GM18508 (cell line): Measurements from ENCODE around the gene HPN.
"Not testable (repeated sequence)": the region's sequence is repeated elsewhere in the genome, so short reads cannot be mapped to it uniquely, and the experiment has no call there.

ENCODE experiments used
- ATAC-seq: cut with Tn5 transposase; IDR thresholded peaks from one replicate; pipeline ENCODE4 v1.9.1; 2021; ENCODE audit warnings: moderate number of reproducible peaks; ENCODE audit not compliant: insufficient read depth, unreplicated experiment

Gene HPN

GRCh38 chr19:35098413-35099049 lies 57.0 kb downstream of the HPN start:
- ATAC-seq: no peak

GRCh38 chr19:35099155-35099896 lies 57.8 kb downstream of the HPN start:
- ATAC-seq: no peak

DNA sequence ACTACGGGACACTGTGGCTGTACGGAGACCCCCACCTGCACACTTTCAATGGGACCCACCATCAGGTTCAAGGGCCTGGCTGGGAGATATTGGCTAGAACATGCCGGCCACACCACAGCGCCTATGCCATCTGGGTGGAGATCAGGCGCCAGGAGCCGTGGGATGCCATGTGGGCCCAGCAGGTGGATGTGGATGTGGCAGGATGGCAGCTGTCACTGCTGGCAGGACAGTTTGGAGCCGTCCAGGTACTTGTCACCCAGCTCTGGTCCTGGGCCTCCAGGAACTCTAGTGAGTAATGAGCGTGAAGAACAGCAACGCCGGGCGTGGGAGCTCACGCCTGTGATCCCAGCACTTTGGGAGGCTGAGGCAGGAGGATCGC lies 58.4 kb downstream of the HPN start:
- ATAC-seq: no peak

DNA sequence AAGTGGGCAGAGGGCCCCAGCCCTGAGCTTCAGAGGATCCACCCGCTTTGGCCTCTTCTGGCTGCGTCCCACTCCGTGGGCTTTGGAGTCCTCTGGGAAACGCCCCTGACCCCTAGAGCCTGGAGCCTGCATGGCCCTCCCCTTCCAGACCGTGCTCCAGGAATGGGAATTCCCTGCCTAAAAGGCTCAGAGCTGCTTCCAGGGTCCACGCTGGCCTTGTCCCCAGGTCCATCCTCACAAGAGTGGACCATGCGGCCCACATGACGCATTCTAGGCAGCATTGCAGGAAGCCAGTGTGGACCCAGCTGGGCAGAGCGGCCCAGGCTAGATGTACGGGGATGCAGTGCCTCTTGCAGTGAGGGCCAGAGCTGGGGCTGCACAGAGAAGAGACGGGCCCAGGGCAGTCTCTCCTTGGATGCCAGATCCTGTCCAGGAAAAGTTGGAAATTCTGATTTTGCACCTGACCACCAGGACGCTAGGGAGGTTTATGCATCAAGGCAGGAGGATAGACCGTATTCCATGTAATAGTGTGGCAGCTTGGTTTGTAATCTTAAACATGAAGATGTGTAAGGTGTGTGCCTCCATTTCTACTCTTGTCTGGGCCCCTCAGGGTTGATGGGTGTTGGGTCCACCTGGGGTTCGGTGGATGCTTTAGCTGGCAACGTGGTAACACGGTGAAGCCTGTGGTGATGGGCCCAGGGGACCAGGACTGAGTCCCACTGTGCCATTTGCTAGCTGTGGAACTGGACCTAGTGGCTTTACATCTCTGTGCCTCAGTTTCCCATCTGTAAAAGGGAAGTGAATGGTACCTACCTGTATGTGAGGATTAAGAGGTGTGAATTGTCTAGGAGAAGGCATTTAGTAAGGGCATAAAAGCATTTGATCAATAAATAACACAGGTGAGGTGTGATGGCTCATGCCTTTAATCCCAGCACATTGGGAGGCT lies 59.3 kb downstream of the HPN start:
- no peak for ATAC-seq

GRCh38 chr19:35101949-35102348 lies 60.4 kb downstream of the HPN start:
- ATAC-seq: not testable (repeated sequence)

DNA sequence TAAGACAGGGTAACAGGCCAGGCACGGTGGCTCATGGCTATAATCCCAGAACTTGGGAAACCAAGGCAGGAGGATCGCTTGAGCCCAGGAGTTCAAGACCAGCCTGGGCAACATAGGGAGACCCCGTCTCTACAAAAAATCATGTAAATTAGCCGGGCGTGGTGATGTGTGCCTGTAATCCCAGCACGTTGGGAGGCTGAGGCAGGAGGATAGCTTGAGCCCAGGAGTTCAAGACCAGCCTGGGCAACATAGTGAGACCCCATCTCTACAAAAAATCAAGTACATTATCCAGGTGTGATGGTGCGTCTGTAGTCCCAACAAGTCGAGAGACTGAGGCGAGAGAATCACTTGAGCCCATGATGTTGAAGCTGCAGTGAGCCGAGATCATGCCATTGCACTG lies 62.1 kb downstream of the HPN start:
- ATAC-seq: not testable (repeated sequence)

DNA sequence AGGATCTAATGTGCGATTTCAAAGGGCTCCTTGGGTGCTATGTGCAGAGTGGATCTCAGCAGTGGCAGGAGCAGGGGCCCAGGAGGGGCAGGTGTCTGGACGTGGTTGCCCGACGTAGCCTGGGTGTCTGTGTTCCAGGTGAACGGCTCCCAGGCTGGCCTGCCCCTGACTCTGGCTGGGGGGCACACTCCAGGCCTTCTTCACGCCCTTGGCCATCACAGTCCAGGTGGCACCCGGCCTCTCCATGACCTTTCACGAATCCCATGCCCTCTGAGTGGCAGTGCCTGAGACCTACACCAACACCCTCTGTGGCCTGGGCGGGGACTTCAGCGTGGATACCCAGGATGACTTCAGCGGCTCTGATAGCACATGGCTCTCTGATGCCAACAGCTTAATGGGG lies 62.8 kb downstream of the HPN start:
- ATAC-seq: no peak

DNA sequence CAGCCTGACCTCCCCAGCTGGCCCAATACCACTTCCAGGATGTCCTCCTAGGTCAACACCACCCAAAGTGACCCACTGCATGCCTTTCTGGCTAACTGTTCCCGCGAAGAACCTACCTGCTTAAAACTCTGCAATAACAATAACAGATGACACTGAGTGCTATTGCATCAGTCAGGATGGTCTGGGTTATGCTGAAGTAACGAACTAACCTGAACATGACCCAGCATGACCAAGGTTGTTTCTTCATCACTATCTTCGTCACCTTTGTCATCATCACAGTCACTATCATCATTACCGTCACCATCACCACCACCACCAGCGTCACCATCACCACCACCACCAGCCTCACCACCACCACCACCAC lies 63.5 kb downstream of the HPN start:
- ATAC-seq: no peak

GRCh38 chr19:35105411-35106290 lies 64.1 kb downstream of the HPN start:
- ATAC-seq: no peak

DNA sequence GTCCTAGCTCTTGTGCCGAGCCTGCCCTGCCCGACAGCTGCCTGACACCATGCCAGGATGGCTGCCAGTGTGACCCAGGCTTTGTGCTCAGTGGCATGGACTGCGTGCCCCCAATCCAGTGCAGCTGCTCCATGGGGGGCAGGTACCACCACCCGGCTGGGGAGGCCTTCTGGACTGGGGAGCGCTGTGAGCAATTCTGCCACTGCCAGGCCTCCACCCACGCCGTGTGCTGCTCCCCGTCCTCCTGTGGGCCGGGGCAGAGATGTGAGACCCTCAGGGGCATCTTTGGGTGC lies 64.7 kb downstream of the HPN start:
- no peak for ATAC-seq

DNA sequence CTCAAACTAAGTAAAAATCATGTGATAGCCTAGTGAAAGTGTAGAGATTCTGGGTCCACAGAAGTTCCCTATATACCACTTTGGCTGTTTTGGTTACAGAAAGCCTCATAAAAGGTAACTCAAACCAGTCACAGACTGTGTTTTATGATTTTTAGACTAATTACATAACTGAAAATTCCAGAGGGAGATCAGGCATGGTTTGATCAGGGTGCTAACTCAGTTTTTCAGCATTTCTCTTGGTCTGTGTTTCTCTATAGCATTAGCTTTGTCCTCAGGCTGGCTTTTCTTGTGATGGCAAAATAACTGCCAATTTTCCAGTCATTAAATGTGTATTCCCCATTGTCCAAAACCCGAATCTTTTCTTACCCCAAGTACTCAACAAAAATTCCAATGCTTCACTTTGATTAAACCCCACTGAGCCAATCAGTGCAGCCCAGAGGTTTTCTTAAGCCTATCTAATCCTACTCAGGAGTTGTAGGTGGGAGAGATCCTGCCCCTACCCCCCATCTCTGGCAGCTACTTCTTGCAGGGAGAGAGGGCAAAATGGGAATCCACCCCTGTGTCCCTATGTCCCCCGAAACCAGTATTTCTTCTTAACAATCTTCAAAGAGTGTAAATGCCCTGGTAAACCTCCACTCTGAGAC lies 65.5 kb downstream of the HPN start:
- no peak for ATAC-seq

- no peak for ATAC-seq
Observed at GRCh38 chr19:35107545-35107944, 66.0 kb downstream of the HPN start.

- ATAC-seq: no peak
Observed at GRCh38 chr19:35108730-35109129, 67.2 kb downstream of the HPN start.

GRCh38 chr19:35109395-35110112 lies 68.0 kb downstream of the HPN start:
- ATAC-seq: no peak

- ATAC-seq: no peak
Observed at GRCh38 chr19:35110974-35111373, 69.5 kb downstream of the HPN start.

- ATAC-seq: no peak
Observed at GRCh38 chr19:35112995-35113688, 71.6 kb downstream of the HPN start.

GRCh38 chr19:35114353-35115176 lies 73.0 kb downstream of the HPN start:
- no peak for ATAC-seq
